Upper lobe of right lung (tissue), 1 donor: ENCODE results near the gene GJE1. TPM values are rescaled to one million over a fixed set of nuclear protein-coding genes. Genes with fewer than 3 reads are reported as not detected.
A peak's percentile ranks its signal among the peaks of the same experiment; 100 is the strongest.
"Not testable (repeated sequence)": the region's sequence is repeated elsewhere in the genome, so short reads cannot be mapped to it uniquely, and the experiment has no call there.

Experiments used
- ATAC-seq: fragments of 200-7000 bp; cut with Tn5 transposase; one replicate; pipeline ENCODE4 v1.9.1; 2020; ENCODE audit warnings: mild to moderate bottlenecking, moderate library complexity
- DNase-seq: peaks from one replicate; pipeline ENCODE4 v3.0.0-alpha.2; 2020
- H3K27ac ChIP-seq: fragments of 200-600 bp; one replicate; pipeline ENCODE4 v1.8.0; 2022
- H3K27me3 ChIP-seq: fragments of 200-600 bp; one replicate; pipeline ENCODE4 v1.8.0; 2022; ENCODE audit warnings: mild to moderate bottlenecking
- H3K36me3 ChIP-seq: fragments of 200-600 bp; one replicate; pipeline ENCODE4 v1.8.0; 2022
- H3K4me1 ChIP-seq: fragments of 200-600 bp; one replicate; pipeline ENCODE4 v1.8.0; 2022
- H3K4me3 ChIP-seq: fragments of 200-600 bp; one replicate; pipeline ENCODE4 v1.8.0; 2022; ENCODE audit warnings: mild to moderate bottlenecking
- H3K9me3 ChIP-seq: fragments of 200-600 bp; one replicate; pipeline ENCODE4 v1.8.0; 2022
- CTCF ChIP-seq: fragments of 200-600 bp; IDR thresholded peaks from one replicate; pipeline ENCODE4 v1.8.0; 2022; ENCODE audit warnings: antibody characterized with exemption
- intact Hi-C: fragments of 100-400 bp; cut with DNase I; formaldehyde crosslinking; loops from one replicate; pipeline ENCODE4 v1.11.0; 2022
- long read RNA-seq: library from polyadenylated mRNA; unstranded; transcript quantifications from one replicate; pipeline ENCODE4 v2.0.0, GENCODE V29; 2021
- total RNA-seq: library from RNA; stranded (reverse); fragmentation: NEBNext Ultra II Directional; extraction: Animal tissue kit (Norgen Biotek cat#: 25700); gene quantifications from one replicate; pipeline ENCODE4 v1.2.1, GENCODE V29; 2021
- donor health status: DM: no; HTN: yes; CAD: no; lungs with severe emphysema.

Gene GJE1
- total RNA-seq, result not detected
- long read RNA-seq, result 0 reads

DNA sequence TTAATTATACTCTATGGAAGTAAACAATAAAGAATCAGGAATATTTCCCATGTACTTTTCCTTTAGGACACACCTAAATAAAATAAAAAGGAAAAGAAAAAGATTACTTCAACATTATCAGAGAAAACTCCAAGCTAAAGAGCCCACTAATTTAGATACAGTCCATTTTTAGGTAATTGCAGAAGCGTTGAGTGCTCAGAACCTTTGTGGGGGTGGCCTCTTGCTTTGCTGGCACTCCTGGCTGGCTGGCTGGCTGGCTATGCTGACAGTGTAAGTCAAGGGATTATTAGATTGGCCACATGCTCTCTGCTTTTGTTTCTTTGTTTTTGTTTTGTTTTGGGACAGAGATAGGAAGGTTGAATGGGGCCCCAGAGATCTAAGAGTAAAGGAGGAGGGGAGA is at the start of gene GJE1:
TSS of gene GJE1 (plus strand) at position 301 of the 400 bp plus-strand sequence. CDS start 234 bp downstream, outside the sequence.
- no peak within 1 kb of the TSS for H3K27ac ChIP-seq
- H3K27me3 ChIP-seq, result no peaks in the 10 kb centered on the region
- DNase-seq, result no peak
- no peak for TF ChIP-seq CTCF
- no peaks in the 10 kb centered on the region for H3K9me3 ChIP-seq
- ATAC-seq, result no peak
- no peaks in the 10 kb centered on the region for H3K4me1 ChIP-seq
- intact Hi-C loops, result no loop called here
- no peak within 1 kb of the TSS for H3K4me3 ChIP-seq
- no peaks in the 10 kb centered on the region for H3K36me3 ChIP-seq

- intact Hi-C loops, result no loop called here
- Histone ChIP-seq H3K4me3 (no peak overlapping the region), H3K27me3 (peaks cover 19% of the 10 kb centered on the region), H3K9me3 (no peaks in the 10 kb centered on the region), H3K27ac (no peak overlapping the region), H3K36me3 (no peaks in the 10 kb centered on the region), H3K4me1 (no peaks in the 10 kb centered on the region)
- TF ChIP-seq CTCF, result no peak
- ATAC-seq (no peak), DNase-seq (peak; percentile 27)
Measured at GRCh38 chr6:142087950-142088857, 44.5 kb upstream of the GJE1 start.

GRCh38 chr6:142088858-142089216 is 43.9 kb upstream of the GJE1 start:
- peaks cover 19% of the 10 kb centered on the region for H3K27me3 ChIP-seq
- H3K4me1 ChIP-seq, result no peaks in the 10 kb centered on the region
- no peak overlapping the region for H3K27ac ChIP-seq
- H3K9me3 ChIP-seq, result no peaks in the 10 kb centered on the region
- H3K4me3 ChIP-seq, result no peak overlapping the region
- intact Hi-C loops, result no loop called here
- DNase-seq, result peak; percentile 61
- H3K36me3 ChIP-seq, result no peaks in the 10 kb centered on the region
- ATAC-seq, result peak; percentile 52
- no peak for TF ChIP-seq CTCF

- intact Hi-C loops, ATAC-seq, H3K4me3 ChIP-seq, H3K9me3 ChIP-seq, H3K27ac ChIP-seq, H3K36me3 ChIP-seq, H3K27me3 ChIP-seq, DNase-seq, H3K4me1 ChIP-seq: not testable (repeated sequence)
Measured at GRCh38 chr6:142104820-142105219, 27.9 kb upstream of the GJE1 start.

DNA sequence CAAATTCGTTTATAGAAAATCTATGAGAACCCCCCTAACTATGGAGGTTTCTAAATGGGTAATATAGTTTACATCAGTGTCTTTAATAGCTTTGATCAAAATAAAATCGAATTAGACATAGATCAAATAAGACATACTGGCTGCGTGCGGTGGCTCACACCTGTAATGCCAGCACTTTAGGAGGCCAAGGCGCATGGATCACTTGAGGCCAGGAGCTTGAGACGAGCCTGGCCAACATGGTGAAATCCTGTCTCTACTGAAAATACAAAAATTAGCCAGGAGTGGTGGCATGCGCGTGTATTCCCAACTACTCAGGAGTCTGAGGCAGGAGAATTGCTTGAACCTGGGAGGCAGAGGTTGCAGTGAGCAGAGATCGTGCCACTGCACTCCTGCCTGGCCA is 21.9 kb upstream of the GJE1 start:
- ATAC-seq, H3K9me3 ChIP-seq, intact Hi-C loops, H3K27ac ChIP-seq, H3K36me3 ChIP-seq, H3K4me3 ChIP-seq, H3K4me1 ChIP-seq, H3K27me3 ChIP-seq, DNase-seq: not testable (repeated sequence)

GRCh38 chr6:142112451-142113061 is 20.2 kb upstream of the GJE1 start:
- ATAC-seq (peak; percentile 77), DNase-seq (peak; percentile 53)
- peak; percentile 73 for TF ChIP-seq CTCF
- intact Hi-C loops, result no loop called here
- no peaks in the 10 kb centered on the region for H3K9me3 ChIP-seq
- H3K36me3 ChIP-seq, result no peaks in the 10 kb centered on the region
- H3K27me3 ChIP-seq, result no peaks in the 10 kb centered on the region
- H3K27ac ChIP-seq, result no peak overlapping the region
- H3K4me3 ChIP-seq, result no peak overlapping the region
- H3K4me1 ChIP-seq, result no peaks in the 10 kb centered on the region
